ENCODE results near the gene MSH3. TPM values are rescaled to one million over a fixed set of nuclear protein-coding genes. Genes with fewer than 3 reads are reported as not detected.

Gene MSH3
- polyA plus RNA-seq, 1 donor (not counting 4 experiments of a cell fraction or from before 2014, with no cell fraction given): 11.1 TPM

DNA sequence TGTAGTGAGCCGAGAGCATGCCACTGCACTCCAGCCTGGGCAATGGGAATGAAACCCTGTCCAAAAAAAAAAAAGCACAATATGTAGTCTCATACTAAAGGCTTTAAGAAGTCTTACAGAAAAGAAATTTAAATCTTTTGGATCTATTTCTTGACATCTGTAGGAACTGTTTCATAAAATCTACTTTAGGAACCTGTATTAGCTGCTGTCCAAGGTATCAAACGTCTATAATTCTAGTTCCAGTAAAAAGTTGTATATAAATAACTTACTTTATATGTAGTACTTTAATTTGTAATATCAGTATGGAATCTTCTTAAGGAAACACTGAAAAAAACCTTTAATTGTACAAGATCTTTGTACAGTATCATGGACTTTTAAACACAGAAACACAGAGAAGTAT lies 199.0 kb downstream of the MSH3 start:
- H3K27ac ChIP-seq (ENCODE audit: control insufficient read depth, insufficient read depth, low read length): no peak overlapping the region
- no peak for TF ChIP-seq EZH2 (IDR thresholded peaks at IDR 0.05; ENCODE audit: low read length)
- TF ChIP-seq, protein P1, sequence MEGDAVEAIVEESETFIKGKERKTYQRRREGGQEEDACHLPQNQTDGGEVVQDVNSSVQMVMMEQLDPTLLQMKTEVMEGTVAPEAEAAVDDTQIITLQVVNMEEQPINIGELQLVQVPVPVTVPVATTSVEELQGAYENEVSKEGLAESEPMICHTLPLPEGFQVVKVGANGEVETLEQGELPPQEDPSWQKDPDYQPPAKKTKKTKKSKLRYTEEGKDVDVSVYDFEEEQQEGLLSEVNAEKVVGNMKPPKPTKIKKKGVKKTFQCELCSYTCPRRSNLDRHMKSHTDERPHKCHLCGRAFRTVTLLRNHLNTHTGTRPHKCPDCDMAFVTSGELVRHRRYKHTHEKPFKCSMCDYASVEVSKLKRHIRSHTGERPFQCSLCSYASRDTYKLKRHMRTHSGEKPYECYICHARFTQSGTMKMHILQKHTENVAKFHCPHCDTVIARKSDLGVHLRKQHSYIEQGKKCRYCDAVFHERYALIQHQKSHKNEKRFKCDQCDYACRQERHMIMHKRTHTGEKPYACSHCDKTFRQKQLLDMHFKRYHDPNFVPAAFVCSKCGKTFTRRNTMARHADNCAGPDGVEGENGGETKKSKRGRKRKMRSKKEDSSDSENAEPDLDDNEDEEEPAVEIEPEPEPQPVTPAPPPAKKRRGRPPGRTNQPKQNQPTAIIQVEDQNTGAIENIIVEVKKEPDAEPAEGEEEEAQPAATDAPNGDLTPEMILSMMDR (optimal IDR thresholded peaks at IDR 0.05 in 1 of 3, IDR thresholded peaks at IDR 0.05 in 1 of 3, conservative IDR thresholded peaks at IDR 0.05 in 1 of 3; ENCODE audit: extremely low read depth in 1 of 3, insufficient read depth in 2 of 3, low read length in 3 of 3): no peak
- H3K4me2 ChIP-seq (ENCODE audit: control insufficient read depth, extremely low read depth, insufficient read depth, low read depth, low read length): no peak overlapping the region
- no peaks in the 10 kb centered on the region for H3K27me3 ChIP-seq (ENCODE audit: control insufficient read depth, extremely low read depth, insufficient read depth, low read length)
- DNase-seq (ENCODE audit: low read depth, low spot score) (no peak), FAIRE-seq (no peak)
- no peak overlapping the region for H3K4me3 ChIP-seq (ENCODE audit: control insufficient read depth in 2 of 3, extremely low read depth in 1 of 3, insufficient read depth in 2 of 3, low read depth in 1 of 3, low read length in 3 of 3)
- H3K36me3 ChIP-seq (ENCODE audit: control insufficient read depth in 2 of 2, extremely low read depth in 1 of 2, insufficient read depth in 2 of 2, low read length in 2 of 2): no peaks in the 10 kb centered on the region
- H2AFZ ChIP-seq (ENCODE audit: control insufficient read depth, low read length): no peak overlapping the region
- H3K79me2 ChIP-seq (ENCODE audit: control insufficient read depth, insufficient read depth, low read length): no peaks in the 10 kb centered on the region
- dilution Hi-C loops (cut with MboI; ENCODE audit: extremely low pct_ligation_motif_present, low sequenced_read_pairs): no loop called here
- no peaks in the 10 kb centered on the region for H3K9me1 ChIP-seq (ENCODE audit: control insufficient read depth, extremely low read depth, insufficient read depth, low read length)
- H4K20me1 ChIP-seq (ENCODE audit: control insufficient read depth, extremely low read depth, insufficient read depth, low read length): no peaks in the 10 kb centered on the region
- H3K9ac ChIP-seq (ENCODE audit: control insufficient read depth, extremely low read depth, insufficient read depth, low read length): no peak overlapping the region
- peaks cover 2% of the 10 kb centered on the region for H3K9me3 ChIP-seq (ENCODE audit: control insufficient read depth, low read depth, low read length)
- no peaks in the 10 kb centered on the region for H3K4me1 ChIP-seq (ENCODE audit: control insufficient read depth, extremely low read depth, insufficient read depth, low read length)

DNA sequence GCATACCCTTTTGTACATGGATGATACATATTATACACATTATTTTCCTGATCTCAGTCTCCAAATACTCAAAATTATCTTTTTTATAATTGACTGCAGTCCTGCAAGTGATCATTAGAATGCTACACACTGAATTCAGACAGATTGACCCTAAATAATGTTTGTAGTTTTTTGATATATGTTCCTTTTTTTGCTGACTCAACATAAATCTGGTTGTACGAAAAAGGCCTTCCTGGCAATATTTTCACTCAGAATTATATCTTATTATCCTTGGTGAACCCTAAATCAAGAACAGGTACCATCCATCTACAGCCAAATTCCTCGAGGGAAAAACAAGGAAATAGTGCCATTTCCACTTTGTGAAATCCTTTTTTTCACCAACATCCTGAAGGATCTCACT lies 200.1 kb downstream of the MSH3 start:
- FAIRE-seq: no peak
- Histone ChIP-seq H3K9me3 (ENCODE audit: control insufficient read depth, low read depth, low read length) (peaks cover 2% of the 10 kb centered on the region), H3K4me1 (ENCODE audit: control insufficient read depth, extremely low read depth, insufficient read depth, low read length) (no peaks in the 10 kb centered on the region), H2AFZ (ENCODE audit: control insufficient read depth, low read length) (no peak overlapping the region), H3K79me2 (ENCODE audit: control insufficient read depth, insufficient read depth, low read length) (no peaks in the 10 kb centered on the region), H3K4me2 (ENCODE audit: control insufficient read depth, extremely low read depth, insufficient read depth, low read depth, low read length) (no peak overlapping the region), H3K27ac (ENCODE audit: control insufficient read depth, insufficient read depth, low read length) (no peak overlapping the region), H4K20me1 (ENCODE audit: control insufficient read depth, extremely low read depth, insufficient read depth, low read length) (no peaks in the 10 kb centered on the region), H3K27me3 (ENCODE audit: control insufficient read depth, extremely low read depth, insufficient read depth, low read length) (no peaks in the 10 kb centered on the region), H3K4me3 (ENCODE audit: control insufficient read depth in 2 of 3, extremely low read depth in 1 of 3, insufficient read depth in 2 of 3, low read depth in 1 of 3, low read length in 3 of 3) (no peak overlapping the region), H3K9ac (ENCODE audit: control insufficient read depth, extremely low read depth, insufficient read depth, low read length) (no peak overlapping the region), H3K9me1 (ENCODE audit: control insufficient read depth, extremely low read depth, insufficient read depth, low read length) (no peaks in the 10 kb centered on the region), H3K36me3 (ENCODE audit: control insufficient read depth in 2 of 2, extremely low read depth in 1 of 2, insufficient read depth in 2 of 2, low read length in 2 of 2) (no peaks in the 10 kb centered on the region)
- TF ChIP-seq, protein P1 (optimal IDR thresholded peaks at IDR 0.05 in 1 of 3, IDR thresholded peaks at IDR 0.05 in 1 of 3, conservative IDR thresholded peaks at IDR 0.05 in 1 of 3; ENCODE audit: extremely low read depth in 1 of 3, insufficient read depth in 2 of 3, low read length in 3 of 3): no peak
- TF ChIP-seq EZH2 (IDR thresholded peaks at IDR 0.05; ENCODE audit: low read length): no peak
- dilution Hi-C loops (cut with MboI; ENCODE audit: extremely low pct_ligation_motif_present, low sequenced_read_pairs): no loop called here
- no peak for DNase-seq (ENCODE audit: low read depth, low spot score)

All from keratinocyte (primary cell).